HEK293 (cell line): ENCODE results near the gene CDC42EP5.
A peak's percentile ranks its signal among the peaks of the same experiment; 100 is the strongest.

Experiments
- CTCF ChIA-PET: fragments of 350-600 bp; formaldehyde crosslinking; extraction: SDS; loops from one replicate; lab custom pipeline; 2021; ENCODE audit warnings: antibody characterized with exemption; lab: Yijun Ruan, JAX
- POLR2A ChIA-PET: fragments of 300-600 bp; formaldehyde crosslinking; extraction: SDS; loops from one replicate; lab custom pipeline; 2020; ENCODE audit warnings: antibody characterized with exemption, inconsistent platforms; lab: Yijun Ruan, JAX
- H3K27ac ChIP-seq: fragments of 200-500 bp; sonication (Bioruptor generic); 2 replicates; pipeline ENCODE4 v1.5.1; 2014; ENCODE audit warnings: low read depth, low read length, control low read depth, inconsistent platforms; ENCODE audit errors: extremely low read depth
- H3K36me3 ChIP-seq, 2 experiments: fragments of 200-500 bp in 1 of 2; sonication (Bioruptor generic) in 1 of 2; 1 replicate in 1 of 2; 2 replicates in 1 of 2; pipeline ENCODE4 v1.5.1; 2014 to 2017; ENCODE audit warnings: inconsistent platforms in 2 of 2, low read length in 2 of 2; ENCODE audit not compliant: control insufficient read depth in 2 of 2, insufficient read depth in 1 of 2
- H3K4me1 ChIP-seq: fragments of 200-500 bp; sonication (Bioruptor generic); 2 replicates; pipeline ENCODE4 v1.5.1; 2014; ENCODE audit warnings: mild to moderate bottlenecking, low read length, inconsistent platforms; ENCODE audit not compliant: control insufficient read depth, insufficient read depth
- H3K4me3 ChIP-seq: 2 replicates; pipeline ENCODE4 v1.5.1; 2011; ENCODE audit warnings: low read depth, mild to moderate bottlenecking, control low read depth, low read length, moderate library complexity
- H3K9me3 ChIP-seq: fragments of 200-500 bp; sonication (Bioruptor generic); 2 replicates; pipeline ENCODE4 v1.5.1; 2014; ENCODE audit warnings: low read depth, low read length, inconsistent platforms; ENCODE audit not compliant: control insufficient read depth, insufficient read depth
- BCL11B ChIP-seq: fragments of 450-650 bp; formaldehyde crosslinking; IDR thresholded peaks from 2 replicates; pipeline ENCODE4 v1.5.1; 2016; ENCODE audit warnings: low read depth, missing biosample characterization, missing genetic modification characterization
- MZF1 ChIP-seq: fragments of 450-650 bp; formaldehyde crosslinking; IDR thresholded peaks from 2 replicates; pipeline ENCODE4 v1.5.1; 2017; ENCODE audit warnings: missing biosample characterization, missing genetic modification characterization, borderline replicate concordance
- SP7 ChIP-seq: fragments of 450-650 bp; formaldehyde crosslinking; IDR thresholded peaks from 2 replicates; pipeline ENCODE4 v1.5.1; 2016; ENCODE audit warnings: missing biosample characterization, missing genetic modification characterization
- TCF7L2 ChIP-seq: IDR thresholded peaks from 2 replicates; pipeline ENCODE4 v1.6.1; 2011; ENCODE audit warnings: low read depth, mild to moderate bottlenecking, inconsistent platforms, low read length, moderate library complexity, borderline replicate concordance
- ZFP37 ChIP-seq: fragments of 450-650 bp; formaldehyde crosslinking; IDR thresholded peaks from 2 replicates; pipeline ENCODE4 v1.5.1; 2016; ENCODE audit warnings: missing biosample characterization, missing genetic modification characterization
- ZNF121 ChIP-seq: fragments of 450-650 bp; formaldehyde crosslinking; IDR thresholded peaks from 2 replicates; pipeline ENCODE4 v1.5.1; 2016; ENCODE audit warnings: missing biosample characterization, missing genetic modification characterization
- ZNF133 ChIP-seq: fragments of 450-650 bp; formaldehyde crosslinking; IDR thresholded peaks from 2 replicates; pipeline ENCODE4 v1.5.1; 2016; ENCODE audit warnings: missing biosample characterization, missing genetic modification characterization
- ZNF138 ChIP-seq: fragments of 450-650 bp; formaldehyde crosslinking; IDR thresholded peaks from 2 replicates; pipeline ENCODE4 v1.5.1; 2016; ENCODE audit warnings: missing biosample characterization, missing genetic modification characterization, borderline replicate concordance
- ZNF16 ChIP-seq: fragments of 450-650 bp; formaldehyde crosslinking; IDR thresholded peaks from 2 replicates; pipeline ENCODE4 v1.5.1; 2016; ENCODE audit warnings: low read depth, missing biosample characterization, missing genetic modification characterization
- ZNF184 ChIP-seq: fragments of 450-650 bp; IDR thresholded peaks from 2 replicates; pipeline ENCODE4 v1.5.1; 2018; ENCODE audit warnings: missing biosample characterization, mild to moderate bottlenecking, missing genetic modification characterization
- ZNF366 ChIP-seq: fragments of 450-650 bp; formaldehyde crosslinking; conservative IDR thresholded peaks from 2 replicates; pipeline ENCODE4 v1.5.1; 2016; ENCODE audit warnings: missing biosample characterization, missing genetic modification characterization
- ZNF391 ChIP-seq: fragments of 450-650 bp; formaldehyde crosslinking; IDR thresholded peaks from 2 replicates; pipeline ENCODE4 v1.5.1; 2016; ENCODE audit warnings: low read depth, missing biosample characterization, missing genetic modification characterization, borderline replicate concordance
- ZNF433 ChIP-seq: fragments of 450-650 bp; formaldehyde crosslinking; IDR thresholded peaks from 2 replicates; pipeline ENCODE4 v1.5.1; 2016; ENCODE audit warnings: missing biosample characterization, missing genetic modification characterization, low read depth
- ZNF48 ChIP-seq: fragments of 450-650 bp; formaldehyde crosslinking; IDR thresholded peaks from 2 replicates; pipeline ENCODE4 v1.5.1; 2016; ENCODE audit warnings: missing biosample characterization, missing genetic modification characterization
- ZNF600 ChIP-seq: fragments of 450-650 bp; formaldehyde crosslinking; IDR thresholded peaks from 2 replicates; pipeline ENCODE4 v1.5.1; 2016; ENCODE audit warnings: missing biosample characterization, missing genetic modification characterization
- ZSCAN23 ChIP-seq: fragments of 450-650 bp; formaldehyde crosslinking; IDR thresholded peaks from 2 replicates; pipeline ENCODE4 v1.5.1; 2016; ENCODE audit warnings: missing biosample characterization, missing genetic modification characterization
- ZXDB ChIP-seq: fragments of 450-650 bp; formaldehyde crosslinking; IDR thresholded peaks from 2 replicates; pipeline ENCODE4 v1.5.1; 2016; ENCODE audit warnings: missing biosample characterization, missing genetic modification characterization
- TF ChIP-seq, protein P1 (sequence below): fragments of 450-650 bp; formaldehyde crosslinking; IDR thresholded peaks from 2 replicates; pipeline ENCODE4 v1.5.1; 2016; ENCODE audit warnings: missing biosample characterization, missing genetic modification characterization
- TF ChIP-seq, protein P2 (sequence below): fragments of 450-650 bp; formaldehyde crosslinking; IDR thresholded peaks from 2 replicates; pipeline ENCODE4 v1.5.1; 2016; ENCODE audit warnings: missing biosample characterization, missing genetic modification characterization, borderline replicate concordance
- TF ChIP-seq, protein P3 (sequence below): IDR thresholded peaks from 2 replicates; pipeline ENCODE4 v1.6.1; 2011; ENCODE audit warnings: mild to moderate bottlenecking, low read depth, low read length, borderline replicate concordance
- TF ChIP-seq, protein P4 (sequence below): fragments of 450-650 bp; formaldehyde crosslinking; IDR thresholded peaks from 2 replicates; pipeline ENCODE4 v1.5.1; 2017; ENCODE audit warnings: missing biosample characterization, missing genetic modification characterization

The CDC42EP5 gene

DNA sequence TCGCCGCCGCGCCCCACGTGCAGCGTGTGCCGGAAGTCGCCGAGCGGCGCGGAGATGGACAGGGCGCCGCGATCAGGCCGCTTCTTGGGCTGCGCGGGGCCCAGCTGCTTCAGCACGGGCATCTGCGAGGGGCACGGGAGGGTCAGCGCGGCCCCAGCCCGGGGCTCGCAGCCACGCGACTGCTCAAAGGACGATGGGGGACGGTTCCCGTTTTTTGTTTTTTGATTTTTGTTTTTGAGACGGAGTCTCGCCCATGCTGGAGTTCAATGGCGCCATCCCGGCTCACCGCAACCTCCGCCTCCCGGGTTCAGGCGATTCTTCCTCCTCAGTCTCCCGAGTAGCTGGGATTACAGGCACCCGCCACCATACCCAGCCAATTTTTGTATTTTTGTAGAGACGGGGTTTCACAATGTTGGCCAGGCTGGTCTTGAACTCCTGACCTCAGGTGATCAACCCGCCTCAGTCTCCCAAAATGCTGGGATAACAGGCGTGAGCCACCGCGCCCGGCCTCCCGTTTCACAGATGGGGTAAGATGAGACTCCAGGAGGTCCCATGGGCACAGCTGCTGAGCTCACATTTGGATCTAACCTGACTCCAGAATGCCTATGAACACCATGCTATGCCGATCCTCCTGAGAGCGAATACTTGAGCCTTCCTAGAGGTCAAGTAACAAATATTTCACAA lies 7.5 kb downstream of the CDC42EP5 start:
- Histone ChIP-seq H3K9me3 (no peaks in the 10 kb centered on the region), H3K27ac (no peak overlapping the region), H3K4me1 (peaks cover 7% of the 10 kb centered on the region; the same call in 1 of the 2 replicates), H3K36me3 (peaks cover 10 to 20% of the 10 kb centered on the region in 2 experiments), H3K4me3 (no peak overlapping the region)
- POLR2A ChIA-PET = interaction anchor here (0.5 to 1.6 kb wide), 3 partner anchors 16 to 37 kb away, joined by 4 to 10 read pairs (median 4); partner anchors contain the start of gene LENG8
- CTCF ChIA-PET = no interaction called here
- TF ChIP-seq ZNF138 (tag by site-specific recombination) = no peak
- TF ChIP-seq ZSCAN23 (tag by site-specific recombination) = no peak
- TF ChIP-seq, protein P1, sequence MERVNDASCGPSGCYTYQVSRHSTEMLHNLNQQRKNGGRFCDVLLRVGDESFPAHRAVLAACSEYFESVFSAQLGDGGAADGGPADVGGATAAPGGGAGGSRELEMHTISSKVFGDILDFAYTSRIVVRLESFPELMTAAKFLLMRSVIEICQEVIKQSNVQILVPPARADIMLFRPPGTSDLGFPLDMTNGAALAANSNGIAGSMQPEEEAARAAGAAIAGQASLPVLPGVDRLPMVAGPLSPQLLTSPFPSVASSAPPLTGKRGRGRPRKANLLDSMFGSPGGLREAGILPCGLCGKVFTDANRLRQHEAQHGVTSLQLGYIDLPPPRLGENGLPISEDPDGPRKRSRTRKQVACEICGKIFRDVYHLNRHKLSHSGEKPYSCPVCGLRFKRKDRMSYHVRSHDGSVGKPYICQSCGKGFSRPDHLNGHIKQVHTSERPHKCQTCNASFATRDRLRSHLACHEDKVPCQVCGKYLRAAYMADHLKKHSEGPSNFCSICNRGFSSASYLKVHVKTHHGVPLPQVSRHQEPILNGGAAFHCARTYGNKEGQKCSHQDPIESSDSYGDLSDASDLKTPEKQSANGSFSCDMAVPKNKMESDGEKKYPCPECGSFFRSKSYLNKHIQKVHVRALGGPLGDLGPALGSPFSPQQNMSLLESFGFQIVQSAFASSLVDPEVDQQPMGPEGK (tag by site-specific recombination) = no peak
- TF ChIP-seq ZNF433 (tag by site-specific recombination) = no peak
- TF ChIP-seq ZNF184 = no peak

DNA sequence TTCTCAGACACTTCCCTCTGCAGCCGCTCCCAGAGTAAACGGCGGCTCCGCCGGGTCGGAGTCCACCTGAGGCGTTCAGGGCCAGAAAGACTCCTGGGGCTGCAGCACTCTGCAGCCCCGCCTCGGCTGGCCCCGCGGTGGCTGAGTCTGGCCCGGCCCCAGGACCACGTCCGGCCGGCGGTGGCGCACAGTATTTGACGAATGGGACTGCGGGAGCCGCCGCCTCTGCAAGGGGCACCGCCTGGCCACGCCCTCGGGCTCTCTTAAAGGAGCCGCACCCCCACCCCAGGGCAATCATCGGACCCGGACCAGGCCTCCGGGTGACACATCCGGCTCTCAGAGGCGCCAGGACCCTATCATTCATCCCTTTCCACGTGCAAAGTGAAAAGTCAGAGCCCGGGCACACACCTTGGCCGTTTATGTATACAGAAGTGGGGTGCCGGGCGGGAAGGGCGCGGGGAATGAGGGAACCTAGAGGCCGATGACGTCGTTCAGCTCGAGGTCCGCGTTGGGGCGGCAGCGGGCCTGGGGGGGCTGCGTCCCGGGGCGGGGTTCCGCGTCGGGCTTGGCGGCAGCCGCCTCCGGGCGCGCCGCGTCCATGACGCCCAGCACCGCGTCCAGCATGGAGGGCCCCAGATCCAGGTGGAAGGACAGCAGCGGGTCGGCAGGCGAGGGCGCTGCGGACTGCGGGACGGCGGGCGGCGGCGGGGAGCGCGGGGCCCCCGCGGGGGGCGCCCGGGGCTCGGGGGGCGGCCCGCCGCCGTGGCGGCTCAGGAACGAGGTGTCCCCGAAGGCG lies 8.3 kb downstream of the CDC42EP5 start:
- Histone ChIP-seq H3K4me3 (peak overlapping the region; percentile 90), H3K9me3 (no peaks in the 10 kb centered on the region), H3K4me1 (peaks cover 7% of the 10 kb centered on the region; the same call in 1 of the 2 replicates), H3K27ac (peak overlapping the region; percentile 65), H3K36me3 (peaks cover 10 to 25% of the 10 kb centered on the region in 2 experiments)
- ChIA-PET POLR2A (interaction anchor here (0.5 to 1.6 kb wide), 2 partner anchors 16 to 37 kb away, joined by 4 to 10 read pairs; partner anchors contain the start of gene LENG8), CTCF (no interaction called here)
- TF ChIP-seq ZXDB (tag by site-specific recombination) = peak; percentile 67
- TF ChIP-seq, protein P2, sequence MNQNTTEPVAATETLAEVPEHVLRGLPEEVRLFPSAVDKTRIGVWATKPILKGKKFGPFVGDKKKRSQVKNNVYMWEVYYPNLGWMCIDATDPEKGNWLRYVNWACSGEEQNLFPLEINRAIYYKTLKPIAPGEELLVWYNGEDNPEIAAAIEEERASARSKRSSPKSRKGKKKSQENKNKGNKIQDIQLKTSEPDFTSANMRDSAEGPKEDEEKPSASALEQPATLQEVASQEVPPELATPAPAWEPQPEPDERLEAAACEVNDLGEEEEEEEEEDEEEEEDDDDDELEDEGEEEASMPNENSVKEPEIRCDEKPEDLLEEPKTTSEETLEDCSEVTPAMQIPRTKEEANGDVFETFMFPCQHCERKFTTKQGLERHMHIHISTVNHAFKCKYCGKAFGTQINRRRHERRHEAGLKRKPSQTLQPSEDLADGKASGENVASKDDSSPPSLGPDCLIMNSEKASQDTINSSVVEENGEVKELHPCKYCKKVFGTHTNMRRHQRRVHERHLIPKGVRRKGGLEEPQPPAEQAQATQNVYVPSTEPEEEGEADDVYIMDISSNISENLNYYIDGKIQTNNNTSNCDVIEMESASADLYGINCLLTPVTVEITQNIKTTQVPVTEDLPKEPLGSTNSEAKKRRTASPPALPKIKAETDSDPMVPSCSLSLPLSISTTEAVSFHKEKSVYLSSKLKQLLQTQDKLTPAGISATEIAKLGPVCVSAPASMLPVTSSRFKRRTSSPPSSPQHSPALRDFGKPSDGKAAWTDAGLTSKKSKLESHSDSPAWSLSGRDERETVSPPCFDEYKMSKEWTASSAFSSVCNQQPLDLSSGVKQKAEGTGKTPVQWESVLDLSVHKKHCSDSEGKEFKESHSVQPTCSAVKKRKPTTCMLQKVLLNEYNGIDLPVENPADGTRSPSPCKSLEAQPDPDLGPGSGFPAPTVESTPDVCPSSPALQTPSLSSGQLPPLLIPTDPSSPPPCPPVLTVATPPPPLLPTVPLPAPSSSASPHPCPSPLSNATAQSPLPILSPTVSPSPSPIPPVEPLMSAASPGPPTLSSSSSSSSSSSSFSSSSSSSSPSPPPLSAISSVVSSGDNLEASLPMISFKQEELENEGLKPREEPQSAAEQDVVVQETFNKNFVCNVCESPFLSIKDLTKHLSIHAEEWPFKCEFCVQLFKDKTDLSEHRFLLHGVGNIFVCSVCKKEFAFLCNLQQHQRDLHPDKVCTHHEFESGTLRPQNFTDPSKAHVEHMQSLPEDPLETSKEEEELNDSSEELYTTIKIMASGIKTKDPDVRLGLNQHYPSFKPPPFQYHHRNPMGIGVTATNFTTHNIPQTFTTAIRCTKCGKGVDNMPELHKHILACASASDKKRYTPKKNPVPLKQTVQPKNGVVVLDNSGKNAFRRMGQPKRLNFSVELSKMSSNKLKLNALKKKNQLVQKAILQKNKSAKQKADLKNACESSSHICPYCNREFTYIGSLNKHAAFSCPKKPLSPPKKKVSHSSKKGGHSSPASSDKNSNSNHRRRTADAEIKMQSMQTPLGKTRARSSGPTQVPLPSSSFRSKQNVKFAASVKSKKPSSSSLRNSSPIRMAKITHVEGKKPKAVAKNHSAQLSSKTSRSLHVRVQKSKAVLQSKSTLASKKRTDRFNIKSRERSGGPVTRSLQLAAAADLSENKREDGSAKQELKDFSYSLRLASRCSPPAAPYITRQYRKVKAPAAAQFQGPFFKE (tag by site-specific recombination) = no peak
- TF ChIP-seq ZNF600 (tag by site-specific recombination) = no peak
- TF ChIP-seq TCF7L2 = no peak
- no peak for TF ChIP-seq ZNF16
- no peak for TF ChIP-seq ZNF391 (tag by site-specific recombination)
- TF ChIP-seq MZF1 (tag by site-specific recombination) = no peak
- TF ChIP-seq ZNF366 (tag by site-specific recombination) = no peak
- no peak for TF ChIP-seq BCL11B (tag by site-specific recombination)
- TF ChIP-seq ZNF138 (tag by site-specific recombination) = no peak
- no peak for TF ChIP-seq ZNF133
- TF ChIP-seq SP7 (tag by site-specific recombination) = no peak
- TF ChIP-seq, protein P3, sequence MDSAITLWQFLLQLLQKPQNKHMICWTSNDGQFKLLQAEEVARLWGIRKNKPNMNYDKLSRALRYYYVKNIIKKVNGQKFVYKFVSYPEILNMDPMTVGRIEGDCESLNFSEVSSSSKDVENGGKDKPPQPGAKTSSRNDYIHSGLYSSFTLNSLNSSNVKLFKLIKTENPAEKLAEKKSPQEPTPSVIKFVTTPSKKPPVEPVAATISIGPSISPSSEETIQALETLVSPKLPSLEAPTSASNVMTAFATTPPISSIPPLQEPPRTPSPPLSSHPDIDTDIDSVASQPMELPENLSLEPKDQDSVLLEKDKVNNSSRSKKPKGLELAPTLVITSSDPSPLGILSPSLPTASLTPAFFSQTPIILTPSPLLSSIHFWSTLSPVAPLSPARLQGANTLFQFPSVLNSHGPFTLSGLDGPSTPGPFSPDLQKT = no peak
- TF ChIP-seq ZNF48 (tag by site-specific recombination) = no peak
- TF ChIP-seq, protein P4, sequence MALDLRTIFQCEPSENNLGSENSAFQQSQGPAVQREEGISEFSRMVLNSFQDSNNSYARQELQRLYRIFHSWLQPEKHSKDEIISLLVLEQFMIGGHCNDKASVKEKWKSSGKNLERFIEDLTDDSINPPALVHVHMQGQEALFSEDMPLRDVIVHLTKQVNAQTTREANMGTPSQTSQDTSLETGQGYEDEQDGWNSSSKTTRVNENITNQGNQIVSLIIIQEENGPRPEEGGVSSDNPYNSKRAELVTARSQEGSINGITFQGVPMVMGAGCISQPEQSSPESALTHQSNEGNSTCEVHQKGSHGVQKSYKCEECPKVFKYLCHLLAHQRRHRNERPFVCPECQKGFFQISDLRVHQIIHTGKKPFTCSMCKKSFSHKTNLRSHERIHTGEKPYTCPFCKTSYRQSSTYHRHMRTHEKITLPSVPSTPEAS (tag by site-specific recombination) = no peak
- TF ChIP-seq ZNF121 (tag by site-specific recombination) = no peak
- no peak for TF ChIP-seq ZFP37 (tag by site-specific recombination)
